RWPE2 (cell line): ENCODE data around the gene MYO1B.

Experiments
- ATAC-seq: fragments of 200-7000 bp; cut with Tn5 transposase; 3 replicates; pipeline ENCODE4 v1.9.1; 2021; ENCODE audit warnings: low read depth
- DNase-seq: peaks from one replicate; pipeline ENCODE4 v3.0.0-alpha.2; 2020; ENCODE audit warnings: low spot score
- H3K27ac ChIP-seq: fragments of 450-650 bp; 2 replicates; pipeline ENCODE4 v1.5.1; 2017; ENCODE audit warnings: mild to moderate bottlenecking; ENCODE audit not compliant: poor library complexity, severe bottlenecking
- H3K27me3 ChIP-seq: fragments of 250-450 bp; sonication (Bioruptor Pico); 2 replicates; pipeline ENCODE4 v1.5.1; 2021; ENCODE audit warnings: mild to moderate bottlenecking, moderate library complexity; ENCODE audit not compliant: insufficient read depth, poor library complexity, severe bottlenecking
- H3K36me3 ChIP-seq: fragments of 250-450 bp; sonication (Bioruptor Pico); 2 replicates; pipeline ENCODE4 v1.5.1; 2020; ENCODE audit warnings: low read depth, mild to moderate bottlenecking, moderate library complexity
- H3K4me1 ChIP-seq: fragments of 250-450 bp; sonication (Bioruptor Pico); 2 replicates; pipeline ENCODE4 v1.5.1; 2021; ENCODE audit warnings: mild to moderate bottlenecking, moderate library complexity; ENCODE audit not compliant: insufficient read depth, poor library complexity, severe bottlenecking
- H3K4me3 ChIP-seq: fragments of 250-450 bp; sonication (Bioruptor Pico); 2 replicates; pipeline ENCODE4 v1.5.1; 2021; ENCODE audit warnings: mild to moderate bottlenecking, moderate library complexity; ENCODE audit not compliant: severe bottlenecking
- H3K9me3 ChIP-seq: fragments of 250-450 bp; sonication (Bioruptor Pico); 2 replicates; pipeline ENCODE4 v1.5.1; 2021; ENCODE audit warnings: mild to moderate bottlenecking, moderate library complexity; ENCODE audit not compliant: severe bottlenecking
- CTCF ChIP-seq: fragments of 450-650 bp; IDR thresholded peaks from one replicate; pipeline ENCODE4 v1.5.1; 2017; ENCODE audit warnings: mild to moderate bottlenecking, moderate library complexity; ENCODE audit not compliant: poor library complexity, severe bottlenecking

The MYO1B gene

GRCh38 chr2:191428141-191428540 is 182.9 kb downstream of the MYO1B start:
- H3K36me3 ChIP-seq, result peaks cover 27% of the 10 kb centered on the region
- ATAC-seq (no peak), DNase-seq (no peak)
- no peaks in the 10 kb centered on the region for H3K27me3 ChIP-seq
- H3K4me3 ChIP-seq, result no peak overlapping the region
- no peak for TF ChIP-seq CTCF
- H3K9me3 ChIP-seq, result no peaks in the 10 kb centered on the region
- no peaks in the 10 kb centered on the region for H3K4me1 ChIP-seq
- H3K27ac ChIP-seq, result no peak overlapping the region

- ATAC-seq, result no peak
- TF ChIP-seq CTCF, result no peak
Observed at GRCh38 chr2:191430476-191430875, 185.3 kb downstream of the MYO1B start.

GRCh38 chr2:191432121-191432520 is 186.9 kb downstream of the MYO1B start:
- Histone ChIP-seq H3K4me1 (no peaks in the 10 kb centered on the region), H3K4me3 (no peak overlapping the region), H3K9me3 (no peaks in the 10 kb centered on the region), H3K27me3 (no peaks in the 10 kb centered on the region), H3K36me3 (no peaks in the 10 kb centered on the region), H3K27ac (no peak overlapping the region)
- no peak for ATAC-seq
- no peak for TF ChIP-seq CTCF
- no peak for DNase-seq

More at GRCh38 chr2:191430476-191430875, 185.3 kb downstream of the MYO1B start:
- Histone ChIP-seq H3K9me3 (no peaks in the 10 kb centered on the region), H3K4me1 (no peaks in the 10 kb centered on the region), H3K36me3 (peaks cover 3% of the 10 kb centered on the region), H3K27ac (no peak overlapping the region), H3K4me3 (no peak overlapping the region), H3K27me3 (no peaks in the 10 kb centered on the region)
- DNase-seq, result no peak

- DNase-seq, result no peak
- no peak overlapping the region for H3K4me3 ChIP-seq
- no peaks in the 10 kb centered on the region for H3K27me3 ChIP-seq
- no peaks in the 10 kb centered on the region for H3K36me3 ChIP-seq
- no peak for TF ChIP-seq CTCF
- no peaks in the 10 kb centered on the region for H3K9me3 ChIP-seq
- H3K4me1 ChIP-seq, result no peaks in the 10 kb centered on the region
- peak; percentile 16; the same call in 1 of the 3 replicates for ATAC-seq
- H3K27ac ChIP-seq, result no peak overlapping the region
Observed at GRCh38 chr2:191434072-191434471, 188.9 kb downstream of the MYO1B start.

- Histone ChIP-seq H3K4me3 (no peak overlapping the region), H3K27ac (no peak overlapping the region), H3K36me3 (no peaks in the 10 kb centered on the region), H3K9me3 (no peaks in the 10 kb centered on the region), H3K4me1 (no peaks in the 10 kb centered on the region), H3K27me3 (no peaks in the 10 kb centered on the region)
- DNase-seq (no peak), ATAC-seq (no peak)
- TF ChIP-seq CTCF, result no peak
Observed at GRCh38 chr2:191435141-191435540, 189.9 kb downstream of the MYO1B start.
